SIG-M5 (cell line): ENCODE measurements around the gene TFDP2.
"Not testable (repeated sequence)": the region's sequence is repeated elsewhere in the genome, so short reads cannot be mapped to it uniquely, and the experiment has no call there.

ENCODE experiments used
- DNase-seq: peaks from one replicate; lab custom pipeline; 2025; lab: John Stamatoyannopoulos, UW

TFDP2 gene

DNA sequence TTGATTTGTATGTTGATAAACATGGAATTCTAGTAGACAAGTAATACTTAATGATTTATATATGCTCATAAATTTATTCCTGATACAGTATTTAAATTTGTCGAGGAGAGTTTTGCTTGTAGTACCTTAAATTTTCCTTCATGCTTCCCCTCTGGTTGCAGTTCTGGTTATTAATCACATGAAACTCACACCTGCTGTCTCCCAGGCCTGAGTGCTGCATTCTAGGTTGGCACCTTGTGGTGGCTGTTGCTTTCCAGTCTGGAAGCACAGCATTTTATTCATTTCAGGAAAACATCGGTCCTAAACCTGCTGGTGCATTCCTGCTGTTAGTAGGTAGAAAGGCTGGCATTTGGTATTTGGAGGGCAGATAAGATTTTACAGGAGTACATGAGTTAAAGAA lies 228.0 kb downstream of the TFDP2 start:
- no peak for DNase-seq

- DNase-seq: no peak
Observed at GRCh38 chr3:141920701-141921100, 228.6 kb downstream of the TFDP2 start.

DNA sequence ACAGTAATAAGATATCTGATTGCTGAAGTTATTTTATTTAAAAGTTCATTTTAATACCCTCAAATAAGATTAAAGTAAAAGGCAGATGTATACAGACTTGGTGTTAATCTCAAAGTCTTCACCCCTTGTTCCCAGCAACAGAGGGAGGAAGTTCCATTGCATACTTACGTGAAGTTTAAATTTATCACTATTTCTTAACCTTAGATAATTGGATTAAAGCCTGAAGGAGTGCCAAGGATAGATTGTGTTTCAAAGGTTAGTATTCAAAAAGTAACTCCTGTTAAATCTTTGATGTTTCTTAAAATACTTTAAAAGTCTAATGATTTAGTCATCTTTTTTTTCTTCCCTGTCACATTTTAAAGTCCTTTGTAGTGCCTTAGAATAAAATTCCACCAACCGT lies 233.6 kb downstream of the TFDP2 start:
- no peak for DNase-seq

DNA sequence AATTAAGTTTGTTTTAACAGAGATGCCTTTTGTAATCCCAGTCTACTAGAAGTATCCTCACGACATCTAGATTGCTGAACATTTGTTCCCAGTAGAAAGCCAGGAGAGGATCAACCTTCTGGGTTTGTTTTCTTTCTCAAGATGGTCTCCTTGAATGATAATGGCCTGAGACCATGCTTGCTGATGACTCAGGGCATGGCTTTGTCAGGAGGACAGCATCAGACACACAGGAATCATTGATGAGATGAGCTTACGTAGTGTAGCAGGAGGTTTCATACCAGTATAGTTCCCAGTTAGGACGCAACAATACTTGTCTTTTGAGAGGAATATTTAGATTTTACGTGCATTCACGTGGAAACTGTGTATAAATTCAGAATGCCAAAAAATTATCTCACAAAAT lies 234.3 kb downstream of the TFDP2 start:
- DNase-seq: no peak

DNA sequence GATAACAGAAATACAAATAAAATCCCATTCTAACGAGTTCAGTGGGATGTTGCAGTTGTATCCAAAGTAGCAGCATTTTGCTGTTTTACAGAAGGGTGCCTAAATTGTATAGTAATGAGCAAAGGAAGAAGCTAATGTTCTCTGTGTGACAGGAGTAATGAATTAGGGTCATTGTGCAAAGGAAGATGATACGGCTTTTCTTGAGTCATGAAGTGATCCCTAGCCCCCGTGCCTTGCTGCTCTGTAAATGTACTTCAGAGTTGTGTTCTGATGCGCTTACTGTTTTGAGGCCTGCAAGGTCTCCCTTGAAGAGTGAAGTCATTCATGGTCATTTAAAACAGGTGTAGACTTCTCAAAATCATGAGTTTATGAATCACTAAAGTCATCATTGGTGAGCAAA lies 235.0 kb downstream of the TFDP2 start:
- no peak for DNase-seq

- DNase-seq: no peak
Observed at GRCh38 chr3:141913150-141913811, 236.1 kb downstream of the TFDP2 start.

DNA sequence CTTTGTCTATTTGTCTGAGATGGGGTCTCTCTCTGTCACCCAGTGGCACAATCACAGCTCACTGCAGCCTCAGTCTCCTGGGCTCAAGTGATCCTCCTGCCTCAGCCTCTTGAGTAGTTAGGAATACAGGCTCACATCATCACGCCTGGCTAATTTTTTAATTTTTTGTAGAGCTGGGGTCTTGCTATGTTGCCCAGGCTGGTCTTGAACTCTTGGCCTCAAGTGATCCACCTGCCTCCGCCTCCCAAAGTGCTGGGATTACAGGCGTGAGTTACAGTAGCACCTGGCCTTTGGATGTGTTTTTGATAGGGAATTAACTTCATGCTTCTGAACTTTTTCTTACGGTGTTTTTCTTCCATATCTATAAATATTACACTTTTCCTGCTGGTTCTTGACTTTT lies 239.4 kb downstream of the TFDP2 start:
- not testable (repeated sequence) for DNase-seq

GRCh38 chr3:141909408-141909807 lies 239.9 kb downstream of the TFDP2 start:
- DNase-seq: no peak

- DNase-seq: no peak
Observed at GRCh38 chr3:141905129-141905528, 244.2 kb downstream of the TFDP2 start.

GRCh38 chr3:141904203-141904602 lies 245.1 kb downstream of the TFDP2 start:
- no peak for DNase-seq

DNA sequence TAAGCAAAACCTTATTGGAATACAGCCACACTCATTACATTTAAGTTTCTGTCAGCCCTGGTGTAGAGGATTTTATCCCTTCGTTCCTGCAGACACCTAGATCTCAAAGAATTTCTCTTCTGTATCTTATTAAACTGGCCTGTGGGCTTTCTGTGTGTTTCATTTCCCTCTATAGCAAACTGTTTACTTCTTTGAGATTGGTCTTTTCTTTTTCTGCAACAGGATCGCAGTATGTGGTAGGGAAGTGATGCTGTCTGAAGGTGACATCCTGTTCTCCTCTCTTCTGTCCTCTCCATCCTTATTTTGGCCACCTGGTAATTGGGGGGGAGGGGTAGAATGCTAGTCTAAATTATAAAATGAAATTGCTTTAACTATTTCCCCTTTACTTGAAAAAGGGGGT lies 247.4 kb downstream of the TFDP2 start:
- DNase-seq: no peak

DNA sequence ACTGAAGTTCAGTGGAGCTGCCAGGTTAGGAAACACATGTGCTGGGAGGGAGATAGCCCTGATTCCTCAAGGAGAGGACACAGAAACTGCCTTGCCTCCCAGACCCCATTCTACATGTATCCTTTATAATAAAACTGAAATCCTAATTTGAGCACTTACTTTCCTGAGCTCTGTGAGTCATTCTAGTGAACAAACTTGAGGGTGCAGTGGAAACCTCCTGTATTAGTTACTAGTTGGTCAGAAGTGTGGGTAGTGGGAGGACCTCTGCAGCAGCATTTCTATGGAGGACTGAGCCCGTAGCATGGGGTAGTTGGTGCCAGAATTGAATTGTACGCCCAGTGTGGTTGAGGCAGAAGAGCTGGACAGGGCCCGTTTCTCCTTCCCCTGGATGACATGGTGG lies 249.0 kb downstream of the TFDP2 start:
- no peak for DNase-seq

DNA sequence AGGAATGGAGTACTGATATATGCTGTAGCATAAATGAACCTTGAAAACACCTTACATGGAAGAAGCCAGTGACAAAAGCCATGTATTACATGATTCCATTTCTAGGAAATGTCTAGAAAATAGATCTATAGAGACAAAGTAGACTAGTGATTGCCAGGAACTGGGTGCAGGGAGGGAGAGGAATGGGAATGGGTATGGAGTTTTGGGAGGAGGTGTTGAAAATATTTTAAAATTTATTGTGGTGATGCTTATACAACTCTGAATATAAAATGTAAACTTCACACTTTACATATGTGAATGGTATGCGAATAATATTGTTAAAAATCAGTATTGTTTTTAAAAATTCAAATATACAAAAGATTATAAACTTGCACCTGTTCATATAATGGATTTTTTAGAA lies 250.4 kb downstream of the TFDP2 start:
- no peak for DNase-seq

- no peak for DNase-seq
Observed at GRCh38 chr3:141895731-141896130, 253.6 kb downstream of the TFDP2 start.

- peak; percentile 8 for DNase-seq
Observed at GRCh38 chr3:141894524-141895176, 254.7 kb downstream of the TFDP2 start.
